ENCODE results near the gene CLOCK.

DNA sequence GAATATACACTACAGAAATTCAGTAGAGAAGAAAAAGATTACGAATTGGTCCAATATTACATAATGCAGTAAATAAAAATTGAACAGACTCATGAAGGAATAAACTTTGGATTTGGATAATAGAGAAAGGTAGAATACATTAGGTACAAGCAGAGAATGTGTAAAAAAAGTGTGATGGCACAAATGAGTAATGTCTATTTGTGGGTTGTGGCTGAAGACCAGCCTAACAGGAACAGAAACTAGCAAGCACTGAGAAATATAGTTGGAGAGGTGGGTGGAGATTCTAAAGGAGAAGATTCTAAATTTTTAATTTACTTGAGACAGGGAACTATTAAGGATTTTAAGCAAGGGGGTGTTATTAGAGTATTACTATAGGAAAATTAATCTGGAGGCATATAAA lies 15.2 kb upstream of the CLOCK start:
- TF ChIP-seq, protein P1, sequence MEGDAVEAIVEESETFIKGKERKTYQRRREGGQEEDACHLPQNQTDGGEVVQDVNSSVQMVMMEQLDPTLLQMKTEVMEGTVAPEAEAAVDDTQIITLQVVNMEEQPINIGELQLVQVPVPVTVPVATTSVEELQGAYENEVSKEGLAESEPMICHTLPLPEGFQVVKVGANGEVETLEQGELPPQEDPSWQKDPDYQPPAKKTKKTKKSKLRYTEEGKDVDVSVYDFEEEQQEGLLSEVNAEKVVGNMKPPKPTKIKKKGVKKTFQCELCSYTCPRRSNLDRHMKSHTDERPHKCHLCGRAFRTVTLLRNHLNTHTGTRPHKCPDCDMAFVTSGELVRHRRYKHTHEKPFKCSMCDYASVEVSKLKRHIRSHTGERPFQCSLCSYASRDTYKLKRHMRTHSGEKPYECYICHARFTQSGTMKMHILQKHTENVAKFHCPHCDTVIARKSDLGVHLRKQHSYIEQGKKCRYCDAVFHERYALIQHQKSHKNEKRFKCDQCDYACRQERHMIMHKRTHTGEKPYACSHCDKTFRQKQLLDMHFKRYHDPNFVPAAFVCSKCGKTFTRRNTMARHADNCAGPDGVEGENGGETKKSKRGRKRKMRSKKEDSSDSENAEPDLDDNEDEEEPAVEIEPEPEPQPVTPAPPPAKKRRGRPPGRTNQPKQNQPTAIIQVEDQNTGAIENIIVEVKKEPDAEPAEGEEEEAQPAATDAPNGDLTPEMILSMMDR (conservative IDR thresholded peaks at IDR 0.05; ENCODE audit: low read depth, low read length), result no peak
- no peak for TF ChIP-seq EZH2 (IDR thresholded peaks at IDR 0.05; ENCODE audit: borderline replicate concordance, low read depth, low read length, poor library complexity, severe bottlenecking)

Measured in A673 (cell line).